ENCODE results near the gene NEDD4. TPM values are rescaled to one million over a fixed set of nuclear protein-coding genes. Genes with fewer than 3 reads are reported as not detected.

The NEDD4 gene
- total RNA-seq, 6 experiments from 2014 or later = 16.0 to 65.3 (median 22.4) TPM

Small RNA genes lying within 50 kb of the gene (small RNA-seq; reads per million reads assigned to genes)
- gene RN7SL568P = 0 reads per million in 2 experiments
